Neural crest cell (in vitro differentiated cells): Measurements from ENCODE around the gene MEST. TPM values are rescaled to one million over a fixed set of nuclear protein-coding genes. Genes with fewer than 3 reads are reported as not detected.

Experiments
- DNase-seq: peaks from one replicate; pipeline ENCODE4 v3.0.0; 2021; ENCODE audit warnings: low read depth, mixed read lengths, low spot score
- H3K27ac Mint-ChIP-seq: one replicate; pipeline ENCODE4 v1.8.0; 2021; ENCODE audit warnings: mild to moderate bottlenecking, mixed read lengths; ENCODE audit not compliant: unreplicated experiment
- H3K27me3 Mint-ChIP-seq: 2 replicates; pipeline ENCODE4 v1.8.0; 2021; ENCODE audit warnings: low read depth, mild to moderate bottlenecking, mixed read lengths
- H3K36me3 Mint-ChIP-seq: 2 replicates; pipeline ENCODE4 v1.8.0; 2021; ENCODE audit warnings: low read depth, mild to moderate bottlenecking, mixed read lengths
- H3K4me1 Mint-ChIP-seq: 2 replicates; pipeline ENCODE4 v1.8.0; 2021; ENCODE audit warnings: mixed read lengths
- H3K4me3 Mint-ChIP-seq: one replicate; pipeline ENCODE4 v1.8.0; 2021; ENCODE audit warnings: mild to moderate bottlenecking, mixed read lengths
- H3K9me3 Mint-ChIP-seq: 2 replicates; pipeline ENCODE4 v1.8.0; 2021; ENCODE audit warnings: mixed read lengths
- CTCF ChIP-seq: fragments of 200-600 bp; sonication (generic); conservative IDR thresholded peaks from 2 replicates; pipeline ENCODE4 v1.5.0; 2021; ENCODE audit warnings: antibody characterized with exemption, mild to moderate bottlenecking
- total RNA-seq: library from RNA; stranded (reverse); gene quantifications from 2 replicates; pipeline ENCODE4 v1.2.1, GENCODE V29; 2021

The MEST gene
- total RNA-seq, 1 donor from 2014 or later: 236 TPM

DNA sequence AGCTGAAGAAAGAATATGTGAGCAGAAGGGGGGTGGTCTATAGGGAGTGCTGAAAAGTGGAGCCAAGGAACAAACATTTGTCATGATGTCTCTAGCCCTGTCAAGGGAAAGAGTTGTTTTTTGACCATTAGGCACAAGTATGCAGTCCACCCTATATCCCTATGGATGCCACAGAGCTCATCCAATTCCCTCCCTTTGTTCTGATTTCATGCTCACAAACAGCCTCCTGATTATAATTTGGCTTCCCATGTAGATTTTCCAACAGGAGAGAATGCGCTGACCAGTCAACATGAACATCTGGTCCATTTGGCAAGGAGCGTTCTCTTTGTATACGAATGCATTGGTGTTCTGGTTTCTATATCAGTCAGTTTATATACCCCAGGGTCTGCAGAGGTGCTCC lies 38.9 kb upstream of the MEST start:
- DNase-seq: no peak
- H3K4me1 Mint-ChIP-seq: no peaks in the 10 kb centered on the region
- peaks cover 5% of the 10 kb centered on the region for H3K36me3 Mint-ChIP-seq
- H3K27ac Mint-ChIP-seq: no peak overlapping the region
- H3K9me3 Mint-ChIP-seq: peaks cover 8% of the 10 kb centered on the region
- no peak for TF ChIP-seq CTCF
- H3K4me3 Mint-ChIP-seq: no peak overlapping the region
- H3K27me3 Mint-ChIP-seq: no peaks in the 10 kb centered on the region

- Mint-ChIP-seq H3K4me1 (no peaks in the 10 kb centered on the region), H3K27ac (no peak overlapping the region), H3K36me3 (no peaks in the 10 kb centered on the region), H3K9me3 (peaks cover 11% of the 10 kb centered on the region), H3K27me3 (no peaks in the 10 kb centered on the region), H3K4me3 (no peak overlapping the region)
- TF ChIP-seq CTCF: no peak
- DNase-seq: no peak
These were observed 36.9 kb upstream of the MEST start for GRCh38 chr7:130454959-130455358.

- Mint-ChIP-seq H3K9me3 (peaks cover 16% of the 10 kb centered on the region), H3K36me3 (peaks cover 4% of the 10 kb centered on the region), H3K4me3 (no peak overlapping the region), H3K4me1 (no peaks in the 10 kb centered on the region), H3K27ac (no peak overlapping the region), H3K27me3 (no peaks in the 10 kb centered on the region)
- DNase-seq: no peak
- no peak for TF ChIP-seq CTCF
These were observed 33.6 kb upstream of the MEST start for GRCh38 chr7:130458257-130458656.

GRCh38 chr7:130461272-130461671 lies 30.6 kb upstream of the MEST start:
- no peak overlapping the region for H3K4me3 Mint-ChIP-seq
- peaks cover 4% of the 10 kb centered on the region for H3K36me3 Mint-ChIP-seq
- no peak for DNase-seq
- no peak for TF ChIP-seq CTCF
- H3K27ac Mint-ChIP-seq: no peak overlapping the region
- H3K4me1 Mint-ChIP-seq: no peaks in the 10 kb centered on the region
- no peaks in the 10 kb centered on the region for H3K27me3 Mint-ChIP-seq
- peaks cover 23% of the 10 kb centered on the region for H3K9me3 Mint-ChIP-seq

GRCh38 chr7:130463553-130464434 lies 28.1 kb upstream of the MEST start:
- Mint-ChIP-seq H3K36me3 (peaks cover 4% of the 10 kb centered on the region), H3K27me3 (no peaks in the 10 kb centered on the region), H3K4me3 (no peak overlapping the region), H3K4me1 (no peaks in the 10 kb centered on the region), H3K27ac (no peak overlapping the region), H3K9me3 (peaks cover 18% of the 10 kb centered on the region)
- no peak for TF ChIP-seq CTCF
- no peak for DNase-seq
